GM23338 (cell line): ENCODE data around the gene LRR1. TPM values are rescaled to one million over a fixed set of nuclear protein-coding genes. Genes with fewer than 3 reads are reported as not detected.

Source experiments
- ATAC-seq: fragments of 200-7000 bp; cut with Tn5 transposase; 3 replicates; pipeline ENCODE4 v1.9.1; 2020
- DNase-seq: peaks from one replicate; pipeline ENCODE4 v3.0.0-alpha.2; 2015; ENCODE audit warnings: low spot score
- H2AFZ ChIP-seq: fragments of 200-600 bp; sonication (generic); 2 replicates; pipeline ENCODE4 v1.8.0; 2016; ENCODE audit warnings: antibody characterized with exemption, mild to moderate bottlenecking, moderate library complexity
- H3F3A ChIP-seq: fragments of 200-600 bp; sonication (generic); replicated peaks from 2 replicates; pipeline ENCODE4 v1.8.0; 2017; ENCODE audit warnings: antibody characterized with exemption, mixed run types, low read depth
- H3K27ac ChIP-seq: fragments of 200-600 bp; sonication (generic); 2 replicates; pipeline ENCODE4 v1.6.1; 2016; ENCODE audit warnings: low read depth
- H3K27me3 ChIP-seq: fragments of 200-600 bp; sonication (generic); 2 replicates; pipeline ENCODE4 v1.8.0; 2016; ENCODE audit warnings: mild to moderate bottlenecking, mixed run types, moderate library complexity; ENCODE audit not compliant: insufficient read depth
- H3K36me3 ChIP-seq: fragments of 200-600 bp; sonication (generic); 2 replicates; pipeline ENCODE4 v1.8.0; 2016; ENCODE audit warnings: mild to moderate bottlenecking; ENCODE audit not compliant: insufficient read depth
- H3K4me1 ChIP-seq: fragments of 200-600 bp; sonication (generic); 2 replicates; pipeline ENCODE4 v1.8.0; 2016; ENCODE audit warnings: mild to moderate bottlenecking, moderate library complexity; ENCODE audit not compliant: insufficient read depth
- H3K4me2 ChIP-seq: fragments of 200-600 bp; sonication (generic); 2 replicates; pipeline ENCODE4 v1.7.1; 2017; ENCODE audit warnings: mixed run types
- H3K4me3 ChIP-seq: fragments of 200-600 bp; sonication (generic); 2 replicates; pipeline ENCODE4 v1.6.1; 2016; ENCODE audit warnings: mixed run types
- H3K79me2 ChIP-seq: fragments of 200-600 bp; sonication (generic); replicated peaks from 2 replicates; pipeline ENCODE4 v1.8.0; 2017; ENCODE audit warnings: mild to moderate bottlenecking; ENCODE audit not compliant: insufficient read depth
- H3K9me2 ChIP-seq: fragments of 200-600 bp; sonication (generic); 2 replicates; pipeline ENCODE4 v1.8.0; 2017; ENCODE audit not compliant: insufficient read depth
- H4K20me1 ChIP-seq: fragments of 200-600 bp; sonication (generic); replicated peaks from 2 replicates; pipeline ENCODE4 v1.8.0; 2017; ENCODE audit warnings: mild to moderate bottlenecking; ENCODE audit not compliant: insufficient read depth
- H3K27ac Mint-ChIP-seq: 2 replicates; pipeline ENCODE4 v1.8.0; 2020; ENCODE audit warnings: inconsistent platforms, mild to moderate bottlenecking, moderate library complexity, mixed read lengths
- H3K27me3 Mint-ChIP-seq: 3 replicates; pipeline ENCODE4 v1.8.0; 2022; ENCODE audit warnings: low read depth, mild to moderate bottlenecking, moderate library complexity, mixed read lengths, inconsistent platforms; ENCODE audit not compliant: insufficient read depth, poor library complexity
- H3K36me3 Mint-ChIP-seq: 3 replicates; pipeline ENCODE4 v1.8.0; 2021; ENCODE audit warnings: low read depth, mild to moderate bottlenecking, inconsistent platforms, moderate library complexity, mixed read lengths
- H3K4me1 Mint-ChIP-seq: 3 replicates; pipeline ENCODE4 v1.8.0; 2020; ENCODE audit warnings: mild to moderate bottlenecking, inconsistent platforms, mixed read lengths
- H3K4me3 Mint-ChIP-seq: 3 replicates; pipeline ENCODE4 v1.8.0; 2021; ENCODE audit warnings: moderate library complexity, mild to moderate bottlenecking, inconsistent platforms, mixed read lengths
- H3K9me3 Mint-ChIP-seq: 3 replicates; pipeline ENCODE4 v1.8.0; 2020; ENCODE audit warnings: moderate library complexity, mild to moderate bottlenecking, inconsistent platforms, mixed read lengths
- CREB1 ChIP-seq: fragments of 250-450 bp; sonication (Bioruptor Pico); IDR thresholded peaks from 2 replicates; pipeline ENCODE4 v1.5.0; 2020; ENCODE audit warnings: low read depth, mild to moderate bottlenecking, moderate library complexity
- EZH2 ChIP-seq: fragments of 200-600 bp; sonication (generic); IDR thresholded peaks from one replicate; pipeline ENCODE4 v1.8.0; 2017; ENCODE audit warnings: antibody characterized with exemption, mild to moderate bottlenecking, low read depth; ENCODE audit not compliant: unreplicated experiment
- EZH2phosphoT487 ChIP-seq: fragments of 200-600 bp; sonication (generic); IDR thresholded peaks from one replicate; pipeline ENCODE4 v1.8.1; 2018; ENCODE audit warnings: antibody characterized with exemption; ENCODE audit not compliant: unreplicated experiment
- JUNB ChIP-seq: IDR thresholded peaks from one replicate; pipeline ENCODE4 v1.6.1; 2016; ENCODE audit warnings: antibody characterized with exemption; ENCODE audit not compliant: unreplicated experiment
- NANOG ChIP-seq: IDR thresholded peaks from 2 replicates; pipeline ENCODE4 v1.6.1; 2016; ENCODE audit warnings: antibody characterized with exemption, borderline replicate concordance
- POLR2AphosphoS5 ChIP-seq: IDR thresholded peaks from 2 replicates; pipeline ENCODE4 v1.6.1; 2016; ENCODE audit warnings: antibody characterized with exemption, low read depth
- REST ChIP-seq: IDR thresholded peaks from one replicate; pipeline ENCODE4 v1.6.1; 2018; ENCODE audit warnings: antibody characterized with exemption; ENCODE audit not compliant: unreplicated experiment
- STAT1 ChIP-seq: IDR thresholded peaks from one replicate; pipeline ENCODE4 v1.6.1; 2016; ENCODE audit warnings: antibody characterized with exemption; ENCODE audit not compliant: unreplicated experiment
- ZNF114 ChIP-seq: fragments of 250-450 bp; sonication (Bioruptor Pico); IDR thresholded peaks from 2 replicates; pipeline ENCODE4 v1.5.0; 2020; ENCODE audit warnings: mild to moderate bottlenecking, moderate library complexity
- ZNF331 ChIP-seq: fragments of 250-450 bp; sonication (Bioruptor Pico); IDR thresholded peaks from 2 replicates; pipeline ENCODE4 v1.5.0; 2020; ENCODE audit warnings: low read depth, mild to moderate bottlenecking, moderate library complexity
- polyA plus RNA-seq: library from polyadenylated mRNA; unstranded; fragments of >200 nt; fragmentation: Nextera tagmentation; extraction: Ambion mirVana; gene quantifications from 2 replicates; pipeline ENCODE4 v1.2.1, GENCODE V29; 2016
- total RNA-seq: library from RNA; depleted of rRNA; stranded (reverse); fragments of >200 nt; shearing (Covaris generic); gene quantifications from 2 replicates; pipeline ENCODE4 v1.2.3, GENCODE V29; 2014
- TF ChIP-seq, protein P1 (sequence below), 2 experiments: fragments of 200-600 bp in 1 of 2; sonication (generic) in 1 of 2; conservative IDR thresholded peaks; 2 replicates each; pipeline versions ENCODE4 v1.5.1 to v1.6.1; 2016 to 2017; ENCODE audit warnings: antibody characterized with exemption in 2 of 2, low read depth in 2 of 2, mild to moderate bottlenecking in 2 of 2, moderate library complexity in 1 of 2
- TF ChIP-seq, protein P2 (sequence below): IDR thresholded peaks from 2 replicates; pipeline ENCODE4 v1.6.1; 2016; ENCODE audit warnings: antibody characterized with exemption
- TF ChIP-seq, protein P3 (sequence below): fragments of 250-450 bp; sonication (Bioruptor Pico); IDR thresholded peaks from 2 replicates; pipeline ENCODE4 v1.5.0; 2020; ENCODE audit warnings: mild to moderate bottlenecking, moderate library complexity

The LRR1 gene
- total and polyA plus RNA-seq, 2 experiments from 2014 or later, result 31.8 to 41.9 TPM

DNA sequence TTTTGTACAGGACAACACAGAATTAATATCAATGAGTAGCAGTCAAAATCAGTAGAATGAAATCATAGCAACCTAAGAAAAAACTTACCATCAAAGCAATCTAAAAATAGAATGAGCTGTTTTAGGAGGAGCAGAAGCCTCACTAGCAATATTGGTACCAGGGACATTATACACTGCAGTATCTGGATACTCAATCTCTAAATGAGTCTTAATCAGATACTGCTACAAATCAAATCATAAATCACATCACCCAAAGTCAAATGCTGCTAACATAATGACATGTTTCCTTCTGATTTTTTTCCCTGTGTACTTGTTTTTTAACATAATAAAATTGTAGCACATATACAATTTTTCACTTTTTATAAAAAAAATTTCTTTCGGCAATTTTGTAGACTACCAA lies 20.6 kb upstream of the LRR1 start:
- H3F3A ChIP-seq, result peaks cover 50% of the 10 kb centered on the region
- DNase-seq (no peak), ATAC-seq (no peak)
- Mint-ChIP-seq H3K27me3 (peaks cover 18% of the 10 kb centered on the region), H3K36me3 (peaks cover 55% of the 10 kb centered on the region), H3K27ac (no peak overlapping the region), H3K4me1 (peaks cover 13% of the 10 kb centered on the region), H3K9me3 (no peaks in the 10 kb centered on the region), H3K4me3 (no peak overlapping the region)
- peaks cover 61% of the 10 kb centered on the region for H4K20me1 ChIP-seq
- H3K27ac ChIP-seq, result peak overlapping the region; percentile 5; the same call in 1 of the 2 replicates
- no peak overlapping the region for H3K4me2 ChIP-seq
- no peak overlapping the region for H2AFZ ChIP-seq
- H3K36me3 ChIP-seq, result peaks cover 21% of the 10 kb centered on the region
- H3K27me3 ChIP-seq, result no peaks in the 10 kb centered on the region
- H3K9me2 ChIP-seq, result no peaks in the 10 kb centered on the region
- no peak overlapping the region for H3K4me3 ChIP-seq
- H3K79me2 ChIP-seq, result peaks cover 45% of the 10 kb centered on the region
- TF ChIP-seq, protein P1, sequence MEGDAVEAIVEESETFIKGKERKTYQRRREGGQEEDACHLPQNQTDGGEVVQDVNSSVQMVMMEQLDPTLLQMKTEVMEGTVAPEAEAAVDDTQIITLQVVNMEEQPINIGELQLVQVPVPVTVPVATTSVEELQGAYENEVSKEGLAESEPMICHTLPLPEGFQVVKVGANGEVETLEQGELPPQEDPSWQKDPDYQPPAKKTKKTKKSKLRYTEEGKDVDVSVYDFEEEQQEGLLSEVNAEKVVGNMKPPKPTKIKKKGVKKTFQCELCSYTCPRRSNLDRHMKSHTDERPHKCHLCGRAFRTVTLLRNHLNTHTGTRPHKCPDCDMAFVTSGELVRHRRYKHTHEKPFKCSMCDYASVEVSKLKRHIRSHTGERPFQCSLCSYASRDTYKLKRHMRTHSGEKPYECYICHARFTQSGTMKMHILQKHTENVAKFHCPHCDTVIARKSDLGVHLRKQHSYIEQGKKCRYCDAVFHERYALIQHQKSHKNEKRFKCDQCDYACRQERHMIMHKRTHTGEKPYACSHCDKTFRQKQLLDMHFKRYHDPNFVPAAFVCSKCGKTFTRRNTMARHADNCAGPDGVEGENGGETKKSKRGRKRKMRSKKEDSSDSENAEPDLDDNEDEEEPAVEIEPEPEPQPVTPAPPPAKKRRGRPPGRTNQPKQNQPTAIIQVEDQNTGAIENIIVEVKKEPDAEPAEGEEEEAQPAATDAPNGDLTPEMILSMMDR (conservative IDR thresholded peaks at IDR 0.05; ENCODE audit: low read depth in 2 of 2), result no peak
- TF ChIP-seq, protein P2, sequence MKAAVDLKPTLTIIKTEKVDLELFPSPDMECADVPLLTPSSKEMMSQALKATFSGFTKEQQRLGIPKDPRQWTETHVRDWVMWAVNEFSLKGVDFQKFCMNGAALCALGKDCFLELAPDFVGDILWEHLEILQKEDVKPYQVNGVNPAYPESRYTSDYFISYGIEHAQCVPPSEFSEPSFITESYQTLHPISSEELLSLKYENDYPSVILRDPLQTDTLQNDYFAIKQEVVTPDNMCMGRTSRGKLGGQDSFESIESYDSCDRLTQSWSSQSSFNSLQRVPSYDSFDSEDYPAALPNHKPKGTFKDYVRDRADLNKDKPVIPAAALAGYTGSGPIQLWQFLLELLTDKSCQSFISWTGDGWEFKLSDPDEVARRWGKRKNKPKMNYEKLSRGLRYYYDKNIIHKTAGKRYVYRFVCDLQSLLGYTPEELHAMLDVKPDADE, result no peak
- TF ChIP-seq ZNF114, result no peak
- no peak for TF ChIP-seq STAT1
- TF ChIP-seq NANOG, result no peak
- no peak for TF ChIP-seq EZH2phosphoT487
- no peak for TF ChIP-seq EZH2
- TF ChIP-seq REST, result no peak
- no peak for TF ChIP-seq POLR2AphosphoS5
- TF ChIP-seq ZNF331 (CRISPR knock-in tag), result no peak
- TF ChIP-seq, protein P3, sequence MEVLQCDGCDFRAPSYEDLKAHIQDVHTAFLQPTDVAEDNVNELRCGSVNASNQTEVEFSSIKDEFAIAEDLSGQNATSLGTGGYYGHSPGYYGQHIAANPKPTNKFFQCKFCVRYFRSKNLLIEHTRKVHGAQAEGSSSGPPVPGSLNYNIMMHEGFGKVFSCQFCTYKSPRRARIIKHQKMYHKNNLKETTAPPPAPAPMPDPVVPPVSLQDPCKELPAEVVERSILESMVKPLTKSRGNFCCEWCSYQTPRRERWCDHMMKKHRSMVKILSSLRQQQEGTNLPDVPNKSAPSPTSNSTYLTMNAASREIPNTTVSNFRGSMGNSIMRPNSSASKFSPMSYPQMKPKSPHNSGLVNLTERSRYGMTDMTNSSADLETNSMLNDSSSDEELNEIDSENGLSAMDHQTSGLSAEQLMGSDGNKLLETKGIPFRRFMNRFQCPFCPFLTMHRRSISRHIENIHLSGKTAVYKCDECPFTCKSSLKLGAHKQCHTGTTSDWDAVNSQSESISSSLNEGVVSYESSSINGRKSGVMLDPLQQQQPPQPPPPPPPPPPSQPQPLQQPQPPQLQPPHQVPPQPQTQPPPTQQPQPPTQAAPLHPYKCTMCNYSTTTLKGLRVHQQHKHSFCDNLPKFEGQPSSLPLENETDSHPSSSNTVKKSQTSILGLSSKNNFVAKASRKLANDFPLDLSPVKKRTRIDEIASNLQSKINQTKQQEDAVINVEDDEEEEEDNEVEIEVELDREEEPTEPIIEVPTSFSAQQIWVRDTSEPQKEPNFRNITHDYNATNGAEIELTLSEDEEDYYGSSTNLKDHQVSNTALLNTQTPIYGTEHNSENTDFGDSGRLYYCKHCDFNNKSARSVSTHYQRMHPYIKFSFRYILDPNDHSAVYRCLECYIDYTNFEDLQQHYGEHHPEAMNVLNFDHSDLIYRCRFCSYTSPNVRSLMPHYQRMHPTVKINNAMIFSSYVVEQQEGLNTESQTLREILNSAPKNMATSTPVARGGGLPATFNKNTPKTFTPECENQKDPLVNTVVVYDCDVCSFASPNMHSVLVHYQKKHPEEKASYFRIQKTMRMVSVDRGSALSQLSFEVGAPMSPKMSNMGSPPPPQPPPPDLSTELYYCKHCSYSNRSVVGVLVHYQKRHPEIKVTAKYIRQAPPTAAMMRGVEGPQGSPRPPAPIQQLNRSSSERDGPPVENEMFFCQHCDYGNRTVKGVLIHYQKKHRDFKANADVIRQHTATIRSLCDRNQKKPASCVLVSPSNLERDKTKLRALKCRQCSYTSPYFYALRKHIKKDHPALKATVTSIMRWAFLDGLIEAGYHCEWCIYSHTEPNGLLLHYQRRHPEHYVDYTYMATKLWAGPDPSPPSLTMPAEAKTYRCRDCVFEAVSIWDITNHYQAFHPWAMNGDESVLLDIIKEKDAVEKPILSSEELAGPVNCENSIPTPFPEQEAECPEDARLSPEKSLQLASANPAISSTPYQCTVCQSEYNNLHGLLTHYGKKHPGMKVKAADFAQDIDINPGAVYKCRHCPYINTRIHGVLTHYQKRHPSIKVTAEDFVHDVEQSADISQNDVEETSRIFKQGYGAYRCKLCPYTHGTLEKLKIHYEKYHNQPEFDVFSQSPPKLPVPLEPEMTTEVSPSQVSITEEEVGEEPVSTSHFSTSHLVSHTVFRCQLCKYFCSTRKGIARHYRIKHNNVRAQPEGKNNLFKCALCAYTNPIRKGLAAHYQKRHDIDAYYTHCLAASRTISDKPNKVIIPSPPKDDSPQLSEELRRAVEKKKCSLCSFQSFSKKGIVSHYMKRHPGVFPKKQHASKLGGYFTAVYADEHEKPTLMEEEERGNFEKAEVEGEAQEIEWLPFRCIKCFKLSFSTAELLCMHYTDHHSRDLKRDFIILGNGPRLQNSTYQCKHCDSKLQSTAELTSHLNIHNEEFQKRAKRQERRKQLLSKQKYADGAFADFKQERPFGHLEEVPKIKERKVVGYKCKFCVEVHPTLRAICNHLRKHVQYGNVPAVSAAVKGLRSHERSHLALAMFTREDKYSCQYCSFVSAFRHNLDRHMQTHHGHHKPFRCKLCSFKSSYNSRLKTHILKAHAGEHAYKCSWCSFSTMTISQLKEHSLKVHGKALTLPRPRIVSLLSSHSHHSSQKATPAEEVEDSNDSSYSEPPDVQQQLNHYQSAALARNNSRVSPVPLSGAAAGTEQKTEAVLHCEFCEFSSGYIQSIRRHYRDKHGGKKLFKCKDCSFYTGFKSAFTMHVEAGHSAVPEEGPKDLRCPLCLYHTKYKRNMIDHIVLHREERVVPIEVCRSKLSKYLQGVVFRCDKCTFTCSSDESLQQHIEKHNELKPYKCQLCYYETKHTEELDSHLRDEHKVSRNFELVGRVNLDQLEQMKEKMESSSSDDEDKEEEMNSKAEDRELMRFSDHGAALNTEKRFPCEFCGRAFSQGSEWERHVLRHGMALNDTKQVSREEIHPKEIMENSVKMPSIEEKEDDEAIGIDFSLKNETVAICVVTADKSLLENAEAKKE (CRISPR knock-in tag), result no peak
- TF ChIP-seq JUNB, result no peak
- TF ChIP-seq CREB1 (CRISPR knock-in tag), result no peak
- peaks cover 4% of the 10 kb centered on the region for H3K4me1 ChIP-seq
